Retina (tissue), 1 donor: ENCODE data around the gene NXPH1.

Source experiments
- DNase-seq: peaks from one replicate; pipeline ENCODE4 v3.0.0-alpha.2; 2016

The NXPH1 gene

GRCh38 chr7:8739837-8740236, 306.4 kb downstream of the NXPH1 start:
- no peak for DNase-seq

GRCh38 chr7:8742837-8743236, 309.4 kb downstream of the NXPH1 start:
- DNase-seq, result no peak

- DNase-seq, result no peak
These were observed 313.9 kb downstream of the NXPH1 start for GRCh38 chr7:8747338-8747737.

- no peak for DNase-seq
These were observed 318.3 kb downstream of the NXPH1 start for GRCh38 chr7:8751557-8752231.

GRCh38 chr7:8753355-8753754, 319.9 kb downstream of the NXPH1 start:
- DNase-seq, result no peak

- no peak for DNase-seq
These were observed 328.3 kb downstream of the NXPH1 start for GRCh38 chr7:8761731-8762130.

GRCh38 chr7:8762803-8763202, 329.4 kb downstream of the NXPH1 start:
- DNase-seq, result no peak

GRCh38 chr7:8765374-8765773, 332.0 kb downstream of the NXPH1 start:
- DNase-seq, result no peak

GRCh38 chr7:8773518-8773917, 340.1 kb downstream of the NXPH1 start:
- no peak for DNase-seq

GRCh38 chr7:8778459-8778858, 345.1 kb downstream of the NXPH1 start:
- no peak for DNase-seq

GRCh38 chr7:8781166-8781565, 347.8 kb downstream of the NXPH1 start:
- no peak for DNase-seq

GRCh38 chr7:8783229-8783628, 349.8 kb downstream of the NXPH1 start:
- no peak for DNase-seq

GRCh38 chr7:8785081-8785480, 351.7 kb downstream of the NXPH1 start:
- no peak for DNase-seq

- no peak for DNase-seq
These were observed 367.6 kb downstream of the NXPH1 start for GRCh38 chr7:8800986-8801385.
